ENCODE data around the gene LONP1.
"Not testable (repeated sequence)": the region's sequence is repeated elsewhere in the genome, so short reads cannot be mapped to it uniquely, and the experiment has no call there.

The LONP1 gene, protein sequence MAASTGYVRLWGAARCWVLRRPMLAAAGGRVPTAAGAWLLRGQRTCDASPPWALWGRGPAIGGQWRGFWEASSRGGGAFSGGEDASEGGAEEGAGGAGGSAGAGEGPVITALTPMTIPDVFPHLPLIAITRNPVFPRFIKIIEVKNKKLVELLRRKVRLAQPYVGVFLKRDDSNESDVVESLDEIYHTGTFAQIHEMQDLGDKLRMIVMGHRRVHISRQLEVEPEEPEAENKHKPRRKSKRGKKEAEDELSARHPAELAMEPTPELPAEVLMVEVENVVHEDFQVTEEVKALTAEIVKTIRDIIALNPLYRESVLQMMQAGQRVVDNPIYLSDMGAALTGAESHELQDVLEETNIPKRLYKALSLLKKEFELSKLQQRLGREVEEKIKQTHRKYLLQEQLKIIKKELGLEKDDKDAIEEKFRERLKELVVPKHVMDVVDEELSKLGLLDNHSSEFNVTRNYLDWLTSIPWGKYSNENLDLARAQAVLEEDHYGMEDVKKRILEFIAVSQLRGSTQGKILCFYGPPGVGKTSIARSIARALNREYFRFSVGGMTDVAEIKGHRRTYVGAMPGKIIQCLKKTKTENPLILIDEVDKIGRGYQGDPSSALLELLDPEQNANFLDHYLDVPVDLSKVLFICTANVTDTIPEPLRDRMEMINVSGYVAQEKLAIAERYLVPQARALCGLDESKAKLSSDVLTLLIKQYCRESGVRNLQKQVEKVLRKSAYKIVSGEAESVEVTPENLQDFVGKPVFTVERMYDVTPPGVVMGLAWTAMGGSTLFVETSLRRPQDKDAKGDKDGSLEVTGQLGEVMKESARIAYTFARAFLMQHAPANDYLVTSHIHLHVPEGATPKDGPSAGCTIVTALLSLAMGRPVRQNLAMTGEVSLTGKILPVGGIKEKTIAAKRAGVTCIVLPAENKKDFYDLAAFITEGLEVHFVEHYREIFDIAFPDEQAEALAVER

DNA sequence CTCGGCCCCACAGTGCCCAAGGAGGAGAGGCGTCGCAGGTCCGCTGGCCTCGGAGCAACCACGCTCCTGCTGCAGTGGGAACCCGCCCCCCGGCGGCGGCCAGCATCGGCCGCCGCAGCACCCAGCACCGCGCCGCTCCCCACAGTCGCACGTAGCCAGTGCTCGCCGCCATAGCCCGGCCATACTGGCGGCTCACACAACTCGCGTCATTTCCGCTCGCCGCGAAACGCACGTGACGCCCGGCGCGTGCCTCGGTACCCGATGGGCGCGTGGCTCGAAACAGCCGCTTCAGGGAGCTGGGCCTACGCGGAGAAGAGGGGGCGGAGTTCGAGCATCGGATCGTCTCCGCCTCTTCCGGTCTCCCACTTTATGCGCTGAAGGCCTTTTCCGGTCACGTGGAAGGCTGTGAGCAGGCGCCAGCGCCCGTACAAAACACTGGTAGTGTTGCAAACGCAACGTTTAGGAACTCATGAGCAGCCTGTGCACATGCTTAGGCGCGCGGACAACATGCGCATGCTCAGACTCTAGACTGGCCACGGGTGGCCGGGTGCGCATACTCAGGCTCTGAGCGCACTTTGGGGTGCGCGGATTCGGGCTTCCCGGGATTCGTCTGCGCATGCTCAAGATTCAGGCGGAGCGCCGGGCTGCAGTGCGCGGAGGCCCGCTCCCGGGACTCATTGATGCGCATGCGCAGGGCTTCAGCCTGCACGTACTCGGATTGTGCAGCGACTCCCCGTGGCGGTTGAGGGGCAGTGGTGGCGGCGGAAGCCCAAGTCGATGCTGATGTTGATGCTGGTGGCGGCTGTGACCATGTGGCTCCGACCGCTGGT is at the start of gene LONP1, which contains the start of gene CATSPERD:
Gene LONP1, minus strand, starts transcription at position 186 of the 830 bp plus-strand sequence. Its CDS starts 14 bp downstream, at position 172.
Gene CATSPERD, plus strand, starts transcription at position 677 of the 830 bp plus-strand sequence. Its CDS starts 101 bp downstream, at position 778.
- peak; percentile 98 for DNase-seq

DNA sequence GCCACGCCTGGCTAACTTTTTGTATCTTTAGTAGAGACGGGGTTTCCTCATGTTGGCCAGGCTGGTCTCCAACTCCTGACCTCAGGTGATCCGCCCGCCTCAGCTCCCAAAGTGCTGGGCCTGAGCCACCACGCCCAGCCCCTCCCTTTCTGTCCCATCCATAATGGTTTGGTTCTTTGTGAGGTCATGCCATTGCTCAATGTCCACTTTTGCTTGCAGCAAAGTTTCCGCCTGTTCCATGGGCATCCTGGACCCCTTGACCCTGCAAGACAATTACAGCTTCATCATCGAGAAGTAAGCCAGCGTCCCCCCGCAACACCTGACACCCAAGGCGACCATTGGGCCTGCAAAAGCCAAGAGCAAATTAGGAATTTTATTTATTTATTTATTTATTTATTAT is 48.0 kb upstream of the LONP1 start:
- no peak for DNase-seq

DNA sequence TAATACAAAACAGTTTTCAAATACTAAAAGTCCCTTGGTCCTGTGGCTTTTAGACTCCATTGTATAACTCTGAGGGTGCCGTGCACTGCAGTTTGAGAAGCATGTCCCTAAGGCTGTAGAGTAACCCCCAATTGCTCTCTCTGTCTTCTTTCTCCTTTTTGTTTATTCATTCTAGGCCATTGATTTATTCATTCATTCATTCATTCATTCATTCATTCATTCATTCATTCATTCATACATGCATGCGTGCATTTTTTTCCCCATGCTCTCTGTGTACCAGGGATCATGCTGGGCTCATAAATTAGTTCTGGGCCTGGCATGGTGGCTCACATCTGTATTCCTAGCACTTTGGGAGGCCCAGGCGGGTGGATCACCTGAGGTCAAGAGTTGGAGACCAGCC is 45.3 kb upstream of the LONP1 start:
- no peak for DNase-seq

DNA sequence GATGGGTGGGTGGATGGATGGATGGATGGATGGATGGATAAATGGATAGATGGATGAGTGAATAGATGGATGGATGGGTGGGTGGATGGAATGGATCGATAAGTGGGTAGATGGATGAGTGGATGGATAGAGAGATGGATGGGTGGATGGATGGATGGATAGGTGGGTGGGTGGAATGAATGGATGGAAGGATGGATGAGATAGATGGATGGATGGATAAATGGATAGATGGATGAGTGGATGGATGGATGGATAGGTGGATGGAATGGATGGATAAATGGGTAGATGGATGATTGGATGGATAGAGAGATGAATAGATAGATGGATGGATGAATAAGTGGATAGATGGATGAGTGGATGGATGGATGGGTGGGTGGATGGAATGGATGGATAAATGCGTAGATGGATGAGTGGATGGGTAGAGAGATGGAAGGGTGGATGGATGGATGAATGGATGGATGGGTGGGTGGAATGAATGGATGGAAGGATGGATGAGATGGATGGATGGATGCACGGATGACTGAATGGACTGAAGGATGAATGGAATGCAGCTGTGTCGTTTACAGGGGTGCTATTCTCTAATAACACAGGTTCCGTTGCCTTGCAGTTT is 42.8 kb upstream of the LONP1 start:
- no peak for DNase-seq

DNA sequence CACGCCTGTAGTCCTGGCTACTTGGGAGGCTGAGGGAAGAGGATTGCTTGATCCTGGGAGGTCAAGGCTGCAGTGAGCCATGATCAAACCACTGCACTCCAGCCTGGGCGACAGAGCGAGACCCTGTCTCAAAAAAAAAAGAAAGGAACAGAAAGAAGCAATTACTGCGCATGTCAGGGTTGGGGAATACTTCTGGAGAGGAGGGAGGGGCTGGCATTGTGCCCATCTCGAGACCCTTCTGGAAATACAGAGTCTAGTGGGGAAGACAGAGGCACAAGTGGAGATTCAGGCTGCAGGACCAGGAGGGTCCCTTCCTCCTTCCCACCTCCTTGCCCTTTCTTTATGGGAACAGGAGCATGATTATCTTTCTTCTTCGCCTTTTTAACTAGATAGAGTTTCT is 33.8 kb upstream of the LONP1 start:
- no peak for DNase-seq

DNA sequence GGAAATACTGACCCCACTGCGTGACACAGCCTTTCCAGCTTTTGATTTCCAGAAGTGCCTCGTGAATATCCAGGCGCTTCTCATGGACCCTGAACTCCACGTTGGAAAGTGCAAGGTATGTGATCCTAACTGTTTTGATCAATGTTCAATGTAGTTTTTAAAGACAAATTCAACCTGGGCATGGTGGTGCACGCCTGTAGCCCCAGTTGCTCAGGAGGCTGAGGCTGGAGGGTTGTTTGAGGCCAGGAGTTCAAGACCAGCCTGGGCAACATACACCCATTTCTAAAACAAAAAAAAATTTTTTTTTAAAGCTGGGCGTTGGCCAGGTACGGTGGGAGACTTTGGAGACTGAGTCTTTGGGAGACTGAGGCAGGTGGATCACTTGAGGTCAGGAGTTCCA is 31.8 kb upstream of the LONP1 start:
- no peak for DNase-seq

DNA sequence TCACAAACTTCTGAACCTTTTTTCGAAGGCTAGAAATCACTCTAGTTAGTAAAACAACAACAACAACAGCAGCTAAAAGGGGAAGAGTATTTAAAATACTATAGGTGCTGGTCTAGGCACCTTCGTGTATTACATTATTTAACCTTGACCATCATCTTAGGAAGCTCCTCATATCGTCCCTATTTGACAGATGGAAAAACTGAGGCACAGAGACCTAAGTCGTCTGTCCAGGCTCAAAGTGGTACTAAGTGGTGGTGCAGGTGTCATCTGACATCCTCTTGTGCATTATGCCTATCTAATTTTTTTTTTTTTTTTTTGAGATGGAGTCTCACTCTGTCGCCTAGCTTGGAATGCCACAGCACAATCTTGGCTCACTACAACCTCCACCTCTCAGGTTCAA is 29.6 kb upstream of the LONP1 start:
- DNase-seq = no peak

DNA sequence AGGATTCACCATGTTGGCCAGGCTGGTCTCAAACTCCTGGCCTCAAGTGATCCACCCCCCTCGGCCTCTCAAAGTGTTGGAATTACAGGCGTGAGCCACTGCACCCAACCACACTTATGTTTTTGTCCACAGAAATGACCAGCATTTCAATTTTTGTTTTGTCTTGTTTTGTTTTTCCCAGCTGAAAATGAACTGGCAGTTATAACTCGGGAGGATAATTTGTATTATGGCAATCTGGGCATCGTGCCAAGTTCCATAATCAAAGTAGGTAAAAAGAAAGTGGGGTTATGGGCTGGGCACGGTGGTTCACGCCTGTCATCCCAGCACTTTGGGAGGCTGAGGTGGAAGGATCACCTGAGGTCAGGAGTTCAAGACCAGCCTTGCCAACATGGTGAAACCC is 29.0 kb upstream of the LONP1 start:
- DNase-seq = not testable (repeated sequence)

DNA sequence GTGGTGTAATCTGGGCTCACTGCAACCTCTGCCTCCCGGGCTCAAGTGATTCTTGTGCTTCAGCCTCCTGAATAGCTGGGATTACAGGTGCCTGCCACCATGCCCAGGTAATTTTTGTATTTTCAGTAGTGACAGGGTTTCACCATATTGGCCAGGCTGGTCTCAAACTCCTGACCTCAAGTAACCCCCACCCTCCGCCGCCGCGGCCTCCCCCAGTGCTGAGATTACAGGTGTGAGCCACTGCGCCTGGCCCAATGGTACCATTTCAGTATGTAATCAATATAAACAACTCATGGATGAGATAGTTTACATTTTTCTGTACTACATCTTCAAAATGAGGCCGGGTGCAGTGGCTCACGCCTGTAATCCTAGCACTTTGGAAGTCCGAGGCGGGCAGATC is 25.1 kb upstream of the LONP1 start:
- DNase-seq = not testable (repeated sequence)

DNA sequence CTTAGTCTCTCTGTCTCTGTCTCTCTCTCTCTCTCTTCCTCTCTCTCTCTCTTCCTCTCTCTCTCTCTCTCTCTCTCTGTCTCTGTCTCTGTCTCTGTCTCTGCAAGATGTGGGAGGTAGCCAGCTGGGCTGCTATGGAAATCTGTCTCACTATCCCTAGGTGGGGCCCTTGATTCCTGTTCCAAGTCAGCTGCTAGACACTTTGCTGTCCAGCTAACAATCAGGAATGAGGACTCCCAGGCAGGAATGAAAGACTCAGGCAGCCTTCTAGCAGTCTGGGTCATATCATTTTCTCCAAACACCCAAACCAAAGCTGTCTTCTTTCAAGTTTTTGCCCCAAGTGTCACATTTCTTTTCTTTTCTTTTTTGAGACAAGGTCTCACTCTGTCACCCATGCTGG is 23.7 kb upstream of the LONP1 start:
- DNase-seq = no peak

DNA sequence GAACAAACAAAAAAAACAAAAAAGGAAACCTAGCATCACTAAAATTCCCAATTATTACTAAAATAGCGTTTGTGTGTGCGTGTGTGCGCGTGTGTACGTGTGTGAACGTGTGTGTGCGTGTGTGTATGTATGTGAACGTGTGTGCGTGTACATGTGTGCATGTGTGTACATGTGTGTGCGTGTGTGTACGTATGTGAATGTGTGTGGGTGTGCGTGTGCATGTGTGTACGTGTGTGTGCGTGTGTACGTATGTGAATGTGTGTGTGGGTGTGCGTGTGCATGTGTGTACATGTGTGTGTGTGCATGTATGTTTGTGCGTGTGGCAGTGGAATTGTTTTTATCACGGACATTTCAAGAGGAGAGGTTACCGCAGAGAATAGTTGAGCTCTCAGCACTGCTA is 22.1 kb upstream of the LONP1 start:
- no peak for DNase-seq

DNA sequence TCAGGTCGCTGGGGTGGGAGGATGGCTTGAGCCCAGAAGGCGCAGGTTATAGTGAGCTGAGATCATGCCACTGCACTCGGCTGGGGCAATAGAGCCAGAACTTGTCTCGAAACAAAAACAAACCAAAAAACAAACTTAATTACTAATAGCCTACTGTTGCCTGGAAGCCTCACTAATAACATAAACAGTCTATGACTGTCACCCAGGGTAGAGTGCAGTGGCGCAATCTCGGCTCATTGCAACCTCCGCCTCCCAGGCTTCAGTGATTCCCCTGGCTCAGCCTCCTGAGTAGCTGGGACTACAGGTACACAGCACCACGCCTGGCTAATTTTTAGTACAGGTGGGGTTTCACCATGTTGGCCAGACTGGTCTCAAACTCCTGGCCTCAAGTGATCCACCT is 18.5 kb upstream of the LONP1 start:
- no peak for DNase-seq

DNA sequence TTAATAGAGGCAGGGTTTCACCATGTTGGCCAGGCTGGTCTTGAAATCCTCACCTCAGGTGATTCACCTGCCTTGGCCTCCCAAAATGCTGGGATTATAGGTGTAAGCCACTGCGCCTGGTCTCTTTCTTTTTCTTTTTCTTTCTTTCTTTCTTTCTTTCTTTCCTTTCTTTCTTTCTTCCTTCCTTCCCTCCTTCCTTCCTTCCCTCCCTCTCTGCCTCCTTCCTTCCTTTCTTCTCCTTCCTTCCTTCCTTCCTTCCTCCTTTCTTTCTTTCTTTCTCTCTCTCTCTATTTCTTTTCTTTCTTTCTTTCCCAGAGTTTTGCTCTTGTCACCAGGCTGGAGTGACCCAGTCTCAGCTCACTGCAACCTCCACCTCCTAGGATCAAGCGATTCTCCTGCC is 13.2 kb upstream of the LONP1 start:
- DNase-seq = not testable (repeated sequence)

DNA sequence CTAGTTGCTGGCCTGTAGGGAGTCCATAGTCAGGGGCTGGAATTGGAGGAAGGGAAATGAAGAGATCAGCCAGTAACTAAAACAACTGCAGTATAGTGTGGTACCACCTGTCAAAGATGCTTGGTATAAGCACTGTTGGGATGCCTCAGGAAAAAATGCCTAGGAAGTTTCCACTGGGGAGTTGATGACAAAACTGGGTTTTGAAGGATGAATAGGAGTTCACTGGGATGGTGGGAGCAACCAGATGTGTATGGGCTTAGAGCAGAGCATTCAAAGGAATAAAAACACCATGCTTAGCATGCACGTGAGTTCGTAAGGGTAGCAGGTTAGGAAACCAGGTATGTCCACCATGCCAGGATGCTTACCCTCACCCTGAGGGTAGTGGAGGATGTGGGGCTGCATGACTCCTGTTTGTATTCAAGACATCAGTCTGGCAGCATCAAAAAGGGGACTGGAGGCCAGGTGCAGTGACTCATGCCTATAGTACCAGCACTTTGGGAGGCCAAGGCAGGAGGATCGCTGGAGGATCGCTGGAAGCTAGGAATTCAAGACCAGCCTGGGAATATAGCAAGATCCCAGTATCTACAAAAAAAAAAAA is 7.6 kb upstream of the LONP1 start:
- no peak for DNase-seq

DNA sequence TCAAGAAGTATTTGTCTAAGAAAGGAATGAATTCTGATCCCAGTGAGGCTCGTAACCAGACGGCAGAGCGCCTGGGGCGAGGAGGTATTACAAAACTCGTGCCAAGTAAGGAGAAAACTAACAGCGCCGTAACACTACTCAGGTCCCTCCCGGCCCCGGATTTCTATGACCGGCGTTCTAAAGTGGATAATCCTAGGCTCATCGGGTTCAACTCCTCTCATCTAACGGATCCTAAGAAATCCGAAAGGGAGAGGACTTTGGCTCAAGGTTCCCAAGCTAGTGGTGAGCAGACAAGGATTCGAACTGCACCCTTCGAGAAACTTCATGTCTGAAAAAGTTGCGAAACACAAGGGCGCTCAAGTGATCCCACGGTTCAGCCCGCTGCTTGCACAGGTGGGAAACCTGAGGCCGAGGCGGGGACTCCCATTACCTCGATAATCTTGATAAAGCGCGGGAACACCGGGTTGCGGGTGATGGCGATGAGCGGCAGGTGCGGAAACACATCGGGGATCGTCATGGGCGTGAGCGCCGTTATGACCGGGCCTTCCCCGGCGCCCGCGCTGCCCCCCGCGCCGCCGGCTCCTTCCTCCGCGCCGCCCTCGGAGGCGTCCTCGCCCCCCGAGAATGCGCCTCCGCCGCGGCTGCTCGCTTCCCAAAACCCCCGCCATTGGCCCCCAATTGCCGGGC is 529 bp downstream of the LONP1 start:
- DNase-seq = peak; percentile 34

DNA sequence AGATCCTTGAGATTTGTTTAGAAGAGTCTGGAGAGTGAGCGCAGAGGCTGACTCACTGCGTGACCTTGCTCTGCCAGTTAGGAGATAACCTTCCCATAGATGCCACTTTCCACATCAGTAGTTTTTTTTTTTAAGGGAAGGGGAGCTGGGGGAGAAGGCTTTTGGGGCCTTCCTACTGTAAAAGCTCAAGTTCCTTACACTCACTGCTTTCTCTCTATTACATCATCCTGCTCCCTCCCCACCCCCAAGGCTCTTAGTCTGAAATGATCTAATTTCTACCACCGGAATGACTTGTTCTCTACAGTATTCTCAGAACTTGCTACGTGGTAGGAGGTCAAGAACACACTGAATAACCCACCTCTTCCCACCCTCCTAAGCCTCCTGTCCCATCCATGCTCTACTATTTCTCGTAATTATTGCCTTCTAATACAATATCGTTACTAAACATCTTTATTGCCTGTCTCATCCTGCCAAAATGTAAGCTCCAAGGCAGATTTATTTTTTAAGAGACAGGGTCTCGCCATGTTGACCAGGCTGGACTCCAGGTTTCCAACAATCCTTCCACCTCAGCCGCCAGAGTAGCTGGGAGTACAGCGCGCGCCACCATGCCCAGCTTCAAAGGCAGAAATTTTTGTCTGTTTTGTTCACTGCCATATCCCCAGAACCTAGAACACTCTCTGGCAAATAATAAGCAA is 1.2 kb downstream of the LONP1 start:
- no peak for DNase-seq

DNA sequence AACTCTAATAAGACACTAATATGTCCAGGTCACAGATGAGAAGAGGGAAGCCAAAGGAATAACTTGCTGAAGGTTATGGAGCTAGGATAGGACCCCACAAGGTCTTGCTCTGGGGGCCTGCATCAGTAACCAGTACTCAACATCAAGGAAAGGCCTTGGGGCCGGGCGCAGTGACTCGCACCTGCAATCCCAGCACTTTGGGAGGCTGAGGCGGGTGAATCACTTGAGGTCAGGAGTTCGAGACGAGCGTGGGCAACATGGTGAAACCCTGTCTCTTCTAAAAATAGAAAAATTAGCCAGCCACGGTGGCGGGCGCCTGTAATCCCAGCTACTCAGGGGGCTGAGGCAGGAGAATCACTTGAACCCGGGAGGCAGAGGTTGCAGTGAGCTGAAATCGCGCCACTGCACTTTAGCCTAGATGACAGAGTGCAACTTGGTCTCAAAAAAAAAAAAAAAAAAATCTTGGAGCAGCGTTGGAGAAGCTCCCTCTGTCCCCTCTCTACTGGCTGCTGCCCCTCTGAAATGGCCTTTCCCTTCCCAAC is 1.8 kb downstream of the LONP1 start:
- no peak for DNase-seq

DNA sequence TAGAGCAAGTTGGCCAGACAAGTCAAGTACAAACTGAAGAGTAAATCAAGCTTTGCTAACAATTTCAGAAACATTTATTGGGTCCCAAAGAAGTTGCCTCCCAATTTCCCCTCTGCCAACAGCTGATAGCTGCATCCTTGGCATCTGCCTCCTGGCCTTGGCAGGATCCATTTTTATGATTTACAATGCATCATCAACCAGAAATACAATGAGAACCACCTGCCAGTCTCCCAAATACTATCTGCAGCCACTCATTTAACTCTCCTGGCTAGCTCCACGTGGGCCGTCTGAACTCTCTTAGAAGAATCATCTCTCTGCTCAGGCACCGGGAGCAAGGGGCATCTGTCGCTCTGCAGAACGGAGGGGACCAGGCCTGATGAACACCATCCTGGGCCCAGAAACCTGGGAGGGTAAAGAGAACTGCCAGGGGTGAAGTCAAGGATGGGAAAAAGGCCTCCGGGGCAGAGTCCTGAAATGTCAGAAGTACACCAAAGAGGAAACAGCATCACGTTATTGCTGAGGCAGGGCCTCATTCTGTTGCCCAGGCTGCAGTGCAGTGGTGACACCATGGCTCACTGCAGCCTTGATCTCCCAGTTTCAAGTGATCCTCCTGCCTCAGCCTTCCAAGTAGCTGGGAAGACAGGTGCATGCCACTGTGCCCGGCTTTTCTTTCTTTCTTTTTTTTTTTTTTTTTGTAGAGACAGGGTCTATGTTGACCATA is 2.6 kb downstream of the LONP1 start:
- no peak for DNase-seq

DNA sequence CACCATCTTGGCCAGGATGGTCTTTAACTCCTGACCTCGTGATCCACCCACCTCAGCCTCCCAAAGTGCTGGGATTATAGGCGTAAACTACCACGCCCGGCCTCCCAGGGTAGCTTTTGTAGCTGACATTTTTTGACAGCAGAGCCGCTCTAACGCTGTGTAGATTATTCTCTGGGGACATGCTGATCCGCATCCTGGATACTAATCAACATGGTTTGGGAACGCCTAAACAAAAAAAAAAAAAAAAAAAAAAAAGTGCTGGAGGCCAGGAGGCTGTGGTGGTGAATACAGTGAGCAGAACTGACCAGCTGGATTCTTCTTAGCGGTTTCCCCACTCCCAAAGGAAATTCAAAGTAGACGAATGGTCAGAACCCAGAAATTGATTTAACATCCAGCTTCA is 5.1 kb downstream of the LONP1 start:
- DNase-seq = no peak

DNA sequence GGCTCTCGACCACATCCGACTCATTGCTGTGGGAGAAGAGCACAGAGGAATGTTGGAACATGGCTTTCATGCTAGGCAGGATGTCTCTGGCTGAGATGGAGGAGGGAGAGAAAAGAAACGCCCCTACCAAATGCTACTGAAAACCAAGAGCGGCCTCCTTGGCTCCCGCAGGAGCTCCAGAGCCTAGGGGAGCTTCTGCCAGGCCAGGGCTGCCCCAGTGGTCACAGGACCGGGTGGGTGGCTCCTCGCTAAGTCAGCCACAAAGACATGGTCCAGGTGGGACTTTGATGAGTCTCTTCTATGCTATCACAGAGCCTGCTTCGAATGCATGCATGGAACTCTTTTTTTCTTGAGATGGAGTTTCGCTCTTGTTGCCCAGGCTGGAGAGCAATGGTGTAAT is 6.7 kb downstream of the LONP1 start:
- no peak for DNase-seq

All from right hindlimb (tissue), 1 donor.